Measurements from ENCODE around the gene ARIH2. TPM values are rescaled to one million over a fixed set of nuclear protein-coding genes. Genes with fewer than 3 reads are reported as not detected.

Gene ARIH2
- total RNA-seq, 2 experiments from 2014 or later = 105 to 112 TPM

- intact Hi-C loops (cut with DNase I, micrococcal nuclease) = loop anchor here in 1 of 2 experiments (10.0 kb wide), 2 partner anchors 398 to 1552 kb away; partner anchors contain the start of genes AMT, NICN1 and SCAP
- ChIA-PET POLR2A (interaction anchor here (0.7 kb wide), 2 partner anchors 15 to 385 kb away, joined by 3 read pairs; partner anchors contain the start of genes RHOA and TCTA), CTCF (interaction anchor here (1.2 kb wide), 1 partner anchor 20 kb away, joined by 3 read pairs; the partner anchor contains the start of gene WDR6)
- DNase-seq (no peak), ATAC-seq (no peak)
- Mint-ChIP-seq H3K36me3 (ENCODE audit: low read depth) (peaks cover 72% of the 10 kb centered on the region), H3K4me1 (peaks cover 63% of the 10 kb centered on the region), H3K4me3 (peak overlapping the region; percentile 89), H3K9me3 (ENCODE audit: low read depth) (no peaks in the 10 kb centered on the region), H3K27me3 (no peaks in the 10 kb centered on the region), H3K27ac (peak overlapping the region; percentile 97)
Measured at GRCh38 chr3:49026536-49026935, 107.9 kb downstream of the ARIH2 start.

- ATAC-seq = no peak
- H3K9me3 Mint-ChIP-seq (ENCODE audit: low read depth) = no peaks in the 10 kb centered on the region
- H3K36me3 Mint-ChIP-seq (ENCODE audit: low read depth) = peaks cover 76% of the 10 kb centered on the region
- peak overlapping the region; percentile 89 for H3K4me3 Mint-ChIP-seq
- peak overlapping the region; percentile 97 for H3K27ac Mint-ChIP-seq
- H3K27me3 Mint-ChIP-seq = no peaks in the 10 kb centered on the region
- intact Hi-C loops (cut with DNase I, micrococcal nuclease) = loop anchor here (2.0 to 10.0 kb wide), 7 partner anchors 65 to 1553 kb away; partner anchors contain the start of genes AMT (in 1 of the 2), ARIH2 (in 1 of the 2), DAG1 (in 1 of the 2) and NICN1 (in 1 of the 2)
- DNase-seq = no peak
- ChIA-PET POLR2A (interaction anchor here (0.6 kb wide), 1 partner anchor 1351 kb away, joined by 3 read pairs; no protein-coding TSS in a partner anchor), CTCF (interaction anchor here (2.2 kb wide), 1 partner anchor 66 kb away, joined by 10 read pairs; the partner anchor contains the start of gene QRICH1)
- peaks cover 63% of the 10 kb centered on the region for H3K4me1 Mint-ChIP-seq
Measured at GRCh38 chr3:49027634-49028033, 109.0 kb downstream of the ARIH2 start.

- peaks cover 58% of the 10 kb centered on the region for H3K4me1 Mint-ChIP-seq
- peaks cover 74% of the 10 kb centered on the region for H3K36me3 Mint-ChIP-seq (ENCODE audit: low read depth)
Measured at GRCh38 chr3:49028298-49028672, 109.6 kb downstream of the ARIH2 start.

GRCh38 chr3:49028673-49029562, 110.3 kb downstream of the ARIH2 start, which contains the start of gene IMPDH2:
Gene IMPDH2 (minus strand): TSS chr3:49029398. CDS start chr3:49029350, 48 bp downstream.
- Mint-ChIP-seq H3K36me3 (ENCODE audit: low read depth) (peaks cover 68% of the 10 kb centered on the region), H3K4me1 (peaks cover 53% of the 10 kb centered on the region), H3K27me3 (no peaks in the 10 kb centered on the region), H3K9me3 (ENCODE audit: low read depth) (no peaks in the 10 kb centered on the region), H3K4me3 (peak within 1 kb of the TSS; percentile 89), H3K27ac (peak within 1 kb of the TSS; percentile 97)
- ChIA-PET POLR2A (interaction anchor here (0.6 to 1.8 kb wide), 16 partner anchors 8 to 383 kb away, joined by 3 to 26 read pairs (median 5); partner anchors contain the start of genes DALRD3, IP6K2, P4HTM and QRICH1), CTCF (interaction anchor here (0.5 to 2.2 kb wide), 8 partner anchors 8 to 597 kb away, joined by 3 to 10 read pairs (median 3); partner anchors contain the start of genes QRICH1 and WDR6)
- peak; percentile 93 for ATAC-seq
- intact Hi-C loops (cut with DNase I, micrococcal nuclease) = loop anchor here (1.0 to 10.0 kb wide), 13 partner anchors 8 to 1554 kb away; partner anchors contain the start of genes AMT (in 1 of the 2), ARIH2 (in 1 of the 2), DAG1 (in 1 of the 2) and NICN1 (in 1 of the 2)
- DNase-seq = peak; percentile 96

More at GRCh38 chr3:49028298-49028672, 109.6 kb downstream of the ARIH2 start:
- Mint-ChIP-seq H3K27ac (peak overlapping the region; percentile 97), H3K9me3 (ENCODE audit: low read depth) (no peaks in the 10 kb centered on the region), H3K4me3 (peak overlapping the region; percentile 89), H3K27me3 (no peaks in the 10 kb centered on the region)
- ChIA-PET CTCF (interaction anchor here (1.7 to 2.2 kb wide), 3 partner anchors 21 to 66 kb away, joined by 7 to 10 read pairs (median 9); partner anchors contain the start of genes QRICH1 and WDR6), POLR2A (interaction anchor here (0.6 to 1.8 kb wide), 6 partner anchors 8 to 383 kb away, joined by 3 to 26 read pairs (median 6); partner anchors contain the start of genes DALRD3 and RHOA)
- no peak for DNase-seq
- no peak for ATAC-seq
- intact Hi-C loops (cut with DNase I, micrococcal nuclease) = loop anchor here (2.0 to 10.0 kb wide), 7 partner anchors 65 to 1553 kb away; partner anchors contain the start of genes AMT (in 1 of the 2), ARIH2 (in 1 of the 2), DAG1 (in 1 of the 2) and NICN1 (in 1 of the 2)

- peaks cover 62% of the 10 kb centered on the region for H3K36me3 Mint-ChIP-seq (ENCODE audit: low read depth)
- POLR2A ChIA-PET = interaction anchor here (0.6 to 1.8 kb wide), 14 partner anchors 9 to 313 kb away, joined by 3 to 26 read pairs (median 6); partner anchors contain the start of genes DALRD3, IP6K2, P4HTM and QRICH1
- intact Hi-C loops (cut with DNase I, micrococcal nuclease) = loop anchor here (1.0 to 10.0 kb wide), 13 partner anchors 8 to 1555 kb away; partner anchors contain the start of genes AMT (in 1 of the 2), ARIH2 (in 1 of the 2), DAG1 (in 1 of the 2) and NICN1 (in 1 of the 2)
- DNase-seq (no peak), ATAC-seq (no peak)
- peaks cover 47% of the 10 kb centered on the region for H3K4me1 Mint-ChIP-seq
- H3K4me3 Mint-ChIP-seq = peak overlapping the region; percentile 89
- H3K27me3 Mint-ChIP-seq = no peaks in the 10 kb centered on the region
- H3K27ac Mint-ChIP-seq = peak overlapping the region; percentile 97
- CTCF ChIA-PET = interaction anchor here (0.5 to 2.2 kb wide), 8 partner anchors 9 to 597 kb away, joined by 3 to 10 read pairs (median 3); partner anchors contain the start of genes QRICH1 and WDR6
- no peaks in the 10 kb centered on the region for H3K9me3 Mint-ChIP-seq (ENCODE audit: low read depth)
Measured at GRCh38 chr3:49029563-49029884, 110.9 kb downstream of the ARIH2 start.

GRCh38 chr3:49030321-49030720, 111.7 kb downstream of the ARIH2 start:
- peak overlapping the region; percentile 10 for H3K27ac Mint-ChIP-seq
- ChIA-PET POLR2A (interaction anchor here (0.6 kb wide), 1 partner anchor 330 kb away, joined by 3 read pairs; no protein-coding TSS in a partner anchor), CTCF (no interaction called here)
- peaks cover 39% of the 10 kb centered on the region for H3K4me1 Mint-ChIP-seq
- peaks cover 58% of the 10 kb centered on the region for H3K36me3 Mint-ChIP-seq (ENCODE audit: low read depth)
- intact Hi-C loops (cut with DNase I, micrococcal nuclease) = no loop called here
- H3K27me3 Mint-ChIP-seq = no peaks in the 10 kb centered on the region
- no peak for DNase-seq
- H3K4me3 Mint-ChIP-seq = no peak overlapping the region
- ATAC-seq = no peak
- no peaks in the 10 kb centered on the region for H3K9me3 Mint-ChIP-seq (ENCODE audit: low read depth)

GRCh38 chr3:49032646-49033304, 114.1 kb downstream of the ARIH2 start:
- Mint-ChIP-seq H3K4me3 (no peak overlapping the region), H3K9me3 (ENCODE audit: low read depth) (no peaks in the 10 kb centered on the region), H3K27ac (no peak overlapping the region), H3K36me3 (ENCODE audit: low read depth) (peaks cover 43% of the 10 kb centered on the region), H3K27me3 (no peaks in the 10 kb centered on the region), H3K4me1 (peaks cover 15% of the 10 kb centered on the region)
- DNase-seq = no peak
- intact Hi-C loops (cut with DNase I, micrococcal nuclease) = no loop called here
- POLR2A ChIA-PET = no interaction called here
- CTCF ChIA-PET = no interaction called here
- no peak for ATAC-seq

- ChIA-PET CTCF (interaction anchor here (0.6 to 1.0 kb wide), 3 partner anchors 21 to 105 kb away, joined by 3 read pairs; no protein-coding TSS in a partner anchor), POLR2A (no interaction called here)
- H3K9me3 Mint-ChIP-seq (ENCODE audit: low read depth) = no peaks in the 10 kb centered on the region
- H3K4me1 Mint-ChIP-seq = peaks cover 4% of the 10 kb centered on the region
- H3K36me3 Mint-ChIP-seq (ENCODE audit: low read depth) = peaks cover 29% of the 10 kb centered on the region
- DNase-seq = no peak
- H3K27me3 Mint-ChIP-seq = no peaks in the 10 kb centered on the region
- intact Hi-C loops (cut with DNase I, micrococcal nuclease) = no loop called here
- no peak for ATAC-seq
- H3K27ac Mint-ChIP-seq = no peak overlapping the region
- no peak overlapping the region for H3K4me3 Mint-ChIP-seq
Measured at GRCh38 chr3:49034650-49035049, 116.0 kb downstream of the ARIH2 start.

GRCh38 chr3:49035281-49035680, 116.6 kb downstream of the ARIH2 start:
- peaks cover 27% of the 10 kb centered on the region for H3K36me3 Mint-ChIP-seq (ENCODE audit: low read depth)

More at GRCh38 chr3:49035281-49035680, 116.6 kb downstream of the ARIH2 start:
- no peaks in the 10 kb centered on the region for H3K4me1 Mint-ChIP-seq
- no peak overlapping the region for H3K4me3 Mint-ChIP-seq
- no peak overlapping the region for H3K27ac Mint-ChIP-seq
- ATAC-seq (no peak), DNase-seq (no peak)
- ChIA-PET POLR2A (no interaction called here), CTCF (interaction anchor here (0.8 kb wide), 1 partner anchor 24 kb away, joined by 3 read pairs; no protein-coding TSS in a partner anchor)
- H3K9me3 Mint-ChIP-seq (ENCODE audit: low read depth) = no peaks in the 10 kb centered on the region
- intact Hi-C loops (cut with DNase I, micrococcal nuclease) = no loop called here
- H3K27me3 Mint-ChIP-seq = no peaks in the 10 kb centered on the region

Measured in activated CD4-positive, alpha-beta T cell treated with anti-CD3 and anti-CD28 coated beads for 36 hours (primary cell).